Activated CD8-positive, alpha-beta memory T cell treated with anti-CD3 and anti-CD28 coated beads, Interleukin-2, amount 50 U/mL, for 48 hours (primary cell): ENCODE measurements around the gene ALG14.
"Not testable (repeated sequence)": the region's sequence is repeated elsewhere in the genome, so short reads cannot be mapped to it uniquely, and the experiment has no call there.

Experiments
- DNase-seq: peaks from one replicate; pipeline ENCODE4 v3.0.0-alpha.2; 2020

The ALG14 gene

DNA sequence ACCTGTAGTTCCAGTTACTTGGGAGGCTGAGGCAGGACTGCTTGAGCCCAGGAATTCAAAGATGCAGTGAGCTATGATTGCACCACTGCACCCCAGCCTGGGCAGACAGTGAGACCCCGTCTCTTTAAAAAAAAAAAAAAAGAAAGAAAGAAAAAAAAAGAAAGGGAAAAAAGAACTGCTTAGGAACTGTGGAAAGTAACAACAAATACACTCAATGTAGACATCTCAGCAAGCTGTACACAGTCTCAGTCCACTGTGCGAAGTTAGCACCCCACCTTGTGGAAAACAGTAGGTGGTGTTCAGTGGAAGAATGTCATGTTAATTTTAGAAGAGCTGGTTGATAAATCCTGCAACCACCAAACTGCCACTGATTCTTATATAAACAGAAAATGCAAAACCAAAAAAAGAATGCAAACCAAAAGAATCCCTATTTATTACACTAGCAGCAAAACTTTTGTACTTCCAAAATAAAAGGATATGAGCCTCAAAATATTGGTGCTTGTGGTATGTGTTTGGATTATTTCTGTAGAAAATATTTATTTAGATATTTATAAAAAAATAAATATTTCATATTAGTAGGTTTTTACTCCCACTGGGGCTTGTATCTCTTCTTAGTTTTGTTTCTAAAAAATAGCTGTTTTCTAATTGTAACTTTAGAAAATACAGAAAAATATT is 31.1 kb downstream of the ALG14 start:
- DNase-seq, result no peak

DNA sequence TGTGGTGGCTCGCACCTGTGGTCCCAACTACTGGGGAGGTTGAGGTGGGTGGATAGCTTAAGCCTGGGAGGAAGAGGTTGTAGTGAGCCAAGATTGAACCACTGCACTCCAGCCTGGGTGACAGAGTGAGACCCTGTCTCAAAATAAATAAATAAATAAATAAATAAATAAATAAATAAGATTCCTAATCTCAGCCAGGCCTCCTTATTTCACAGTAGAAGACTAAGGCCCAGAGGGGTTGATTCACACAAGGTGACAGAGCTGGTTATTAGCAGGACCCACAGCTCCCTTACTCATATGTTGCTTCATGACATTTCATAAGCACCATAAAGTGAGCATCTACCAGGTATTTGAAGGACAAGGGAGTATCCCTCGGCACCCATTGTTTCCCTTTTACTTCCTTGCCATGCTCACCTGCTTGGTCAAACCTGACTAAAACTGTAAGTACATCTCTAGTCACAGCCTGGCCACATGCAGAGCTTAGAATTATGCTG is 32.7 kb downstream of the ALG14 start:
- no peak for DNase-seq

DNA sequence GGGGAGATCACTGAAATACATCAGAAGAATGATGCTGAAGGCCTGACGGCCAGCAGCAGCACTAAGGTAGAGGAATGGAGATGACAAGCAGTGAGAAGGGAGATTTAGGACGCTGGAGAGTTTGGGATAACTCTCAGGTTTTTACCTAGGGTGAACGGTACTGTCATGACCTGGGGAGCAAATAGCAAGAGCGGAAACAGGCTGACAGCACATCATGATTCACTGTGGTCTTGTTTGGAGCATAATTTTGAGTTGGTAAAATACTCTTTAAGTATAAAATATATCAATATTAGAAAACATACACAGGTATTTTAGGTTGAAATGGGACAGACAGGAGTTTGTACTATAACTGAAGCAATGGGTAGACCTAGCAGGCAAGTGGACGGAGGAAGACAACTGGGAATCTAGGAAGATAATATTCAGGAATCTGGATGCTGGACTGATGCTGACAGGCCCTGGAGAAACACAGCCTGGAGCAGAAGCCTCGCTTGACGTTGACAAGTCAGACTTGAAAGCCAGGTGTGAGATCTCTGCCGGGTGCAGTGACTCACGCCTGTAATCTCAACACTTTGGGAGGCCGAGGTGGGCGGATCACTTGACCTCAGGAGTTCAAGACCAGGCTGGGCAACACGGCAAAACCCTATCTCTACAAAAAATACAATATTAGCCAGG is 33.3 kb downstream of the ALG14 start:
- DNase-seq, result no peak

DNA sequence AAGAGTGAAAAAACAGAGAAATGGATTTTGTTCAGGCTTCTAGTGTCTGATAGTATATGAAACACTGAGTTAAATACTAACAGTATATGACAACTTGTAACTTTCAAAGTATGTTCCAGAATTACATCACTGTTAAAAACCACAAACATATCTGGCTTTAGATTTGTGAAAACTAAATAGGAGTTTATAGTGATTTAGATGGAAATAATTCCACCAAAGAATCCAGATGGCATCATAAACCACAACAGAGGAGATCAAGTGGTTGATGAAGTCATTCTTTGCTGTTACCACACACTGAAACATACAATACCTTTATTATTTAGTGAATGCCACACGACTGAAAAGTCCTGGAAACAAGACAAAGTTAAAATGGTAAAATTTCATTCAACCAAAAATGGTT is 37.2 kb downstream of the ALG14 start:
- no peak for DNase-seq

DNA sequence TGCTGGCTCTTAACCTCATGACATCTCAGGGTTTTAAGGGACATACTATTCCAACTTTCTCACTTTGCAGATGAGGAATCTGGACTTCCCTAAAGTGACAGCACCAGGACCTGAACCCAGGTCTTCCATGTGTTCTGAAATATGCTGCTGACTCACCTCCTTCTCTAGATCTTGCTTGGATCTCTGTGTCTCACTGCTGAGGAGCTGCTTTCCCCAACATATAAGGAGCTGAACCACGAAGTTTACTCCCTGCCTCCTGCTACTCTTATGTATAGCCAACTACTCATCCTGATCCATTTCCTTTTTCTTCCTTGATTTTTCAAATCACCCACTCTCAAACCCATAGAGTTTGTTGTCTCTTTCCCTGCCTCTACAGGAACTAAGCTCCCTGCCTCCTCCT is 38.2 kb downstream of the ALG14 start:
- DNase-seq, result no peak

DNA sequence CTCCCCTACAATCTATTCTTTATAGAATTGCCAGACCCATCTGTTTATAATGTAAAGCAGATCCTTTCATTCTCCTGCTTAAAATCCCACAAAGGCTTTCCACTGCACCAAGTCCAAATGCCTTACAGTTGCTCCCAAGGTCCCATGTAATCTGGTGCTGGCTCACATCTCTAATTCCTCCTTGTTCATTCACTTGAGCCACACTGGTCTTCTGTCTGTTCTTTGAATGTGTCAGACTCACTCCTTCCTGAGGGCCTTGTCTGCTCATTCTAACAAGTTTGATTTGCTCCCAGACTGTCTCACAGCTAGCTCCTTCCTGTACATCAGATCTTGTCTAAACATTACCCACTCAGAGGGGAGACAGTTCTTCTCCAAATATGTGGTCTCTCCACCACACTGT is 38.9 kb downstream of the ALG14 start:
- no peak for DNase-seq

DNA sequence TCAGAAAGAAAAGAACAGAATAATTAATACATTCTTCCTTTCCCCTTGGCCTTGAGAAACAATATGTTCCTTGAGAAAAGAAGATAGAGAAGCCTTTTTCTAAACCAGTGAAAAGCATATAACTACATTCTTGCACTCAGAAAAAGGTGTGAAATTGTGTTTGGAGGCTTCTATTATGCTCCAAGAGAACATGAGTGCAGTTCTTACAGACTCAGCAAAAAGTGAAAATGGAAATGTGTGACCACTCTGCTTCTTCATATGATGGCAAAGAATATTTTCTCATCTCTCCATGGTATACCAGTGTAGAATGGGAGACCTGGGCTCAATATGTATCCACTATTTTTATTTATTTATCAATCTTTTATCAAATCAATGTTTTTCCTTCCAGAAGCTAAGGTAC is 43.2 kb downstream of the ALG14 start:
- no peak for DNase-seq

DNA sequence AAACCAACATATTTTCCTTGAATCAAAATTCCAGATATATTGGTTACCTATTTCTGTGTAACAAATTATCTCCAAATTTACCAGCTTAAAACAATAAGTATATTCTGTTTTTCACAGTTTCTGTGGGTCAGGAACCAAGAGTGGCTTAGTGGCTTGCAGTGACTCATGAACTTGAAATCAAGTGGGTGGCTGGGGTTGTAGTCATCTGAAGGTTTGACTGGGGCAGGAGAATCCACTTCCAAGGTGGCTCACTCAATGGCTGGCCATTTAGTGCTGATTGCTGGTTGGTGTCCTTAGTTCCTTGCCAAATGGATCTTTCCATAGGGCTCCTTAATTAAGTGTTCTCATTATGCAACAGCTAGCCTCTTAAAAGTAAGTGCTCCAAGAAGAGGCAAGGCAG is 43.8 kb downstream of the ALG14 start:
- DNase-seq, result no peak

DNA sequence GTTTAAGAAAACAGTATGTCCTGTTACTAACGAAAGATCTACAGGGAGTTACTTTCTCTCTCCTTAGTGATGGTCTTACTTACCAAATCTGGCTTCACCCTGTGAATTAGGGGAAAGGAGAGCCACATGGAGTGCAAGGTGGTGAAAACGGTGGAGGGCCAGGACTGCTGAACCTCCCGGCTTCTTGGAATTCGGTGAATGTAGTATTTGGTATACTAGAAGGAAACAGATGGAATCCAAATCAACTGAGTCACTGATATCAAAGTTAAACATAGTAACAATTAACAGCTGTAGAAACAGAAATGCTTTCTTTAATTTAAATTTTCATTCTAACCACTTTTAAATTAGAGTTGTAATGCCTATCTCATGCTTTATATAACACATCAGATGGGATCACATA is 45.7 kb downstream of the ALG14 start:
- no peak for DNase-seq

DNA sequence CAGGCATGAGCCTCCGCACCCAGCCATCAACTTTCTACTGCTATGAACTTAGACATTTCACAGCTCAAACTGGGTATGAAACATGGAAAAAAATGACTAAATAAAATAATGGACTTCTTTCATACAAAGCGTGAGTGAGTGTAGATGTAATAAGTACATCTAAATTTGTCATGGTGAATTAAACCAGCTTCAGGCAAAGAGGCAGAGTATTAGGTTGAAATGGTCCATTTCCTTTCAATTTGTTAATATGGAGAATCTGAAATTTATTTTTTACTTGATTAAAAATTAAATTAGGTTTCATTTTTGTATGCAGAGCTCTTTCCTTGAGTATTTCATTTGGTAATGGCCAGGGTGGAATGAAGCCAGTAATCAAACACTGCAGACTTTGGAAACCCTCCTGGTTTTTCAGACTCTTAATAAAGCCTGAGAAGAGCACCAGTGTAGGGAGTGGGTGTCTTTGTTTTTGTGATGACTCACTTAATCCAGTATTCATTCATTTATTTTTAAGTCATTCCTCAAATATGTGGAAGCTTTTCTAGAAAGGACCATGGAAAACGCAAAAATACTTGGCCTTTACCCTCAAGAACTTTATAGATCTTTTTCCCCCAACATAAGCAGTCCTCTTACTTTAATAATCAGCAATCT is 49.2 kb downstream of the ALG14 start:
- DNase-seq, result no peak

DNA sequence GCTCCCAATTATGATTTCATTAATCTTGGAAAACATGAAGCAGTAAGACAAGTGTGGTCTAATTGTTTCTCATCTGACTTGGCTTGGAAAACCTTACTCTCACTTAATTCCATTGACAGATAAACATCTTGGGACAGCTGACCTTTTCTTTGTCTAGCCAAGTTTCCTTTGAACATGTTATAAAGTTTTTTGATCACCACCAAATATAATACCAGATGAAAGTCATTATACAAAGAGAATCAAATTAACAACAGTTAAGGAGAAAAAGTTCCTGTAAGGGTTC is 50.2 kb downstream of the ALG14 start:
- DNase-seq, result no peak

DNA sequence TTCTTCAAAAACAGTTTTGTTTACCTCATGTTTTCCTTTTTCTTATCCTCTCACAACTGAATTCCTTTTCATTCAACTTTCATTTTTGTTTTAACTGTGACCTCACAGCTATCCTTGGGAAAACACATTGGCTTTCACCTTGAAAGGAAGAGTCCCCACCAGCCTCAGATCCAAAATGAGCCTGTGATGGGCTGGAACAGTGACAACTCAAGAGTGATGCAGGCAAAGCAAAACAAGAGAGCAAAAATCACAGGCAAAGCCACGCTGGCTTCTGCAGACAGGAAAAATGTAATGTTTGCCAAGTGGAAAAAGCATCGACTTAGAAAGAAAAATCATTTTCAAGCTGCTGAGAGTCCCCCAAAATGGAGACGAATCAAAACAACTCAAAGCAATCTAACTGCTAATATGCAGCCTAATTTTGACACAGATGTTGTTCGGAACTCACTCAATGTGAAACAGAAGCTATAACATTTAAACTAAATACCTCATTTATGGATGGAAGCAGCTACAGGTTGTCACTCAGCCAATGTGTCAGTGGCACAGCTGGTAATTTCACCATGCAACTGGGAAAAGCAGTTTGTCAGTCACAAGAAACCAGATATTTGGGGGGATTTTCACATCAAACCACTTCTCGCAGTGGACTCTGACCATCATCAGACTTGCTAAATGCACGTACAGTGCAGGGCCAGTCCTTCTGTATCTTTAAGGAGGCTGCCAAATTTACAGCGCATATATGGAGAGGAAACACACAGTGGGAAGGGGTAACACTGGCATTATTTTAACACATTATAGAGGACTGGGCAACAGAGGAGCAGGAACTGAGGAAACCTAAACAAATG is 50.7 kb downstream of the ALG14 start:
- DNase-seq, result no peak

DNA sequence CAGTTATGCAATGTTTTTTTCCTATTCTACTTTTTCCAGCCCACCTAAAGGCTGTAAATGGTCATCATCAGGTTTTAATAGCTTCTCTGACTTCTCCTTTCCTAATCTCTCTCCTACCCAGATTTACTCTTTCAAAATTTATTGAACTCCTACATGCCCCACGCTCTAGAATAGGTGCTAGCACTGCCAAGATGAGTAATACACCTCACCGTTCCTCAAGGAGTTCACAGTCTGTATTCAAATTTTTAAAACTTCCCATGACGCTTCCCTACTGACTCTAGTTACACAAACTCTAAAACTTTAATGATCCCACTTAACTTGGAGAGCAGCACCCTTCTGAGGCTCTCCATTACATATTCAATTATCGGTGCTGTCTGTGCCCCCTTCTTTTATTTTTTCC is 51.6 kb downstream of the ALG14 start:
- DNase-seq, result no peak

DNA sequence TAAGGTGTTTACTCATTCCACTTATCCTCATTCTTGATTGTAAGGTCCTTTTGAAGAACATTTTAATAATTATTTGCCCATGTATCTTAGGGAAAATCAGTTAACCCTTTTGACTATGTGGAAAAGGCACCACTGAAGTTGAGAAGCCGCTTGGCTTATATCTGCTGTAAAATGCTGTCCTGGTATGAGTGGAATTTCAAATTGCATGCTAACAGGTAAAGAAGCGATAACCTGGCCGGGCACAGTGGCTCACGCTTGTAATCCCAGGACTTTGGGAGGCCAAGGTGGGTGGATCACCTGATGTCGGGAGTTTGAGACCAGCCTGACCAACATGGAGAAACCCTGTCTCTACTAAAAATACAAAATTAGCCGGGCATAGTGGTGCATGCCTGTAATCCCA is 53.3 kb downstream of the ALG14 start:
- not testable (repeated sequence) for DNase-seq

DNA sequence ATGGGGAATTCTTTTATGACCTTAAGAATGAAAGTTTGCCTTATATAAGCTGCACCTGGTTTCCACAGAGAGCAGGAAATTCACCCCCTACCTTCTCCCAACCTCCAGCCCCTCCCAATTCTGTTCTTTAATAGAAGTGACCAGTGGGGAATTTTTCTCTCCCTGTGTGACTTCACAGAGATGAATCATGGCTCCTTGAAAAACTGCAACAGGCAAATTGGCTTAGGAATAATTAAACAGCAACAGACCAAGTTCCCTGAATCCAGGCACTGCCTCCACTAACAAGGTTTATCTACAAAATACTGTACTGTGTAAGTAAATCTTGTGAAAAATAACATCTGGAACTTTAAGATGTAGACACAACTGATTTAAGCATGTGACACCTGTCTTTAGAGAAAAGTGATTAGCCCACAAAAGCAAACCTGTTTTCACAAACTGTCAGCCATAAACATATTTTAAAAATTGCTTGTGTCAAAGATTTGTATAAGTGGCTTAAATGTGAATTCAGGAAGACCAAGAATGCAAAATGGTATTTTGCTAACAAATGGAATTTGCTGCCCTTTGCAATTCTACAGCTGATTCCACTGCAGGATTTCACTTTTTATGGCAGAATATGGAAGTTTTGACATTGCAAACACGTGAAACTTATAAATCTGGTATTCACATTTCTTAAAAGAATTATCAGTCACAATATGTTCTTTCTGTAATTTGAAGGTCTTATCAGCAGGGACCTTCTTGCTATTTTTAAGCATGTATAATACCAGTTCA is 54.0 kb downstream of the ALG14 start:
- DNase-seq, result no peak

DNA sequence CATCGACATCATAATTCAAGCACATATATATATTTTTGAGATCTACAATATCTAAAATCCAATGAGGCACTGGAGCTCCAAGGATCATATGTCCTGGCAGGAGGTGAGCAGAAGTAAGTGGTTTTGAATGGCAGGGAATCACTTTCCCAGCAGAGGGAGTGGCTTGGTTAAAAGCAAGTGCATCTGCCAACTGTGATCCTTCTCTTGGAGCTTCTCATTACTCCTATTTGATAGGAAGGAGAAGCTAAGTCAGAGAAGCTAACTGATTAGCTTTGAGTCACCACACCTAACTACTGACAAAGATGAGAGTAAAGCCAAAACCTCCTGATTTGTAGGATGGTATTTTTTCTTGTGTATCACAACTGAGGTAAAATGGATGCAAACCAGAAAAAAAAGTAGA is 55.0 kb downstream of the ALG14 start:
- DNase-seq, result no peak

DNA sequence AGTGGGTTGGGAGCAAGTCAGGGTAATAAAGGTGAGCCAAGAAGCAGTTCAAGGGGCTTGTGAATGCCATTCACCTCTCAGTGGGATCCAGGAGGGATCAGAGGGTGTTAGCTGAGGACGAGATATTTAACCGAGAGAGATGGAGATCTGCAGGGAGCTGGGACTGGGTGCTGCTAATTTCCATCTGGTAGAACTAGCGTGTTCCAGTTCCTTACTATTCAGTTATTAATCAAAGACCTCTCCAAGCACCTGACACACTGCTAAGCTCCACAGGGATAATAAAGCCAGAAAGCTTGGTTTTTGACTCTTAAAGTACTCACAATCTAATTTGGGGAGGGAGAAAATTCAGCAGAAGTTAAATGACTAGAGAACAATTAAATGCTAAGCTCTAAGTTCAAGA is 57.7 kb downstream of the ALG14 start:
- no peak for DNase-seq

DNA sequence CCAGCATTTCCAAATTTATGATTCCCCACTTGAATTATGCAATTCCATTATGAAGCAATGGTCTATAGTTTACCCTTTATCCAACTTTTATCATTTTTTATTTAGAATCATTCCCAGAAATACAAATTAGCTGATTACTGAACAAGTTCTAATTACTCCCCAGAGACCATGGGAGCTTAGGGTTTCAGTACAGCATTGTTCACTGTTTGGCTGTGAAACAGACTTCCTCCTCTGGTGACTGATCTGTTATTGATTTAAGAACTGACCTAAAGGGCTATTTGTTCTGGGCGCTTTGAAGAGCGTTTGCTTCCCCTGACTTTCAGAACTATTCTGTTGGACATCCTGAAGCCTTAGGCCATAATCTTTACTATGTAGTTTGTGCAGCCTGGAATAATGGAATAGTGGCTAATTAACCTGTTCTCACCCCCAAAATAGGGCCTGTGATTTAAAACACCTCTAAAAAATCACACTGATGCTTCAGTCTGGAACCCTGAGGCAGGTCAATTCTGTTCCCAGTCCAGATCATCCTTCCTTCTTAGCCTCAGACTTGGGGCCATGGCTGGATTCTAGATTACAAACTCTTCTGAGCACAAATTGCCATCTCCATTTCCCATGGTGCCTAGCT is 58.7 kb downstream of the ALG14 start:
- no peak for DNase-seq

DNA sequence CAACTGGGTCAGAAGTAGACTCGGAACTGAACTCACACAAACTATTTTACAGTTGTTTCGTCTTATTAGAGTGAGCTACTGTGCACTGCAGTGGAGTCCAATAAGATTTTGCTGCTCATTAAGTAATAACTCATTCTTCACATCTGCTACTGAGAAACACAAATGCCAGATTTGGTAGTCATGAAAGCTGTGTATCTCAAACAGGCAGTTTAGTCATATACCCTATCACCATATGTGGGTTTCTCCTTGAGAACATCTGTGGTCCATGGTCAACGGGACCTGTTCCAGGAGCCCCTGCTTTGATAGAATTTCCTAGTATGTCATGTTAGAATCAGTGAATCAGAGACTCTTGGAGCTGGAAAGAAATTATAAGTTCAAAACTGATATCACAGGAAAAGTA is 60.4 kb downstream of the ALG14 start:
- no peak for DNase-seq

DNA sequence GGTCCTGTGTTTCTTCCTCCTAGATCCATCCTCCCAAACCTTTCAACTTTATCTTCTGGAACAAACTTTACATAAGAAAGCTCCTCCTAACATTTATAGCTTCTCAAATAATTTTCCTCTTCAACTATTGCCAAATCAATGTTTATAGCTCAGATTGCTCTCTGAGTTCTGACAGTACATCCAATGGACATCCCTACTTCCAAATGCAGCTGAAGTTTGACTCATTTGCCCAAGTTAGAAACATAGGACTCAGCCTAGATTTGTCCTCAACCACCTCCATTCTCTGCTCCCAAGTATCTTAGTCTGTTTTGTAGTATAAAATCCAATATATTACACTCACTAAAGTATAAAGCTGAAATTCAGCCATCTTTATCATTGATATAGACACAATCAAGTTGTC is 62.6 kb downstream of the ALG14 start:
- no peak for DNase-seq

DNA sequence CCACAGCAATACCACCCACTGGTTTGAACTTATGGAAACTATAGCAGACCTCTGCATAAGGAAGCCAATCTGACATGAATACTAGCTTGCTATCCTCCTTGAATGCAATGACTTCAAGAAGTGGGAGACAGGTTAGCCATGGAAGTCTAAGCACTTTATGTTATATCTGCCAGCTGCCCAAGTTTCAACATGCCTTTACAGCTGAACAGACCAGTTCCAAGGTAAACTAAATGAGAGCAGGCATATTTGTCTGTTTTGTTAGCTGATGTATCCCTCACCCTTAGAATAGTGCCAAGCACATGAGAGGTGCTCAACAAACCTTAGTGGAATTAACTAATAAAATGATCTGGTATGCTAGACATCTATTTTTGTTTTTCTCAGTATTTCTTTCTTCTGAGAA is 65.1 kb downstream of the ALG14 start:
- DNase-seq, result no peak

DNA sequence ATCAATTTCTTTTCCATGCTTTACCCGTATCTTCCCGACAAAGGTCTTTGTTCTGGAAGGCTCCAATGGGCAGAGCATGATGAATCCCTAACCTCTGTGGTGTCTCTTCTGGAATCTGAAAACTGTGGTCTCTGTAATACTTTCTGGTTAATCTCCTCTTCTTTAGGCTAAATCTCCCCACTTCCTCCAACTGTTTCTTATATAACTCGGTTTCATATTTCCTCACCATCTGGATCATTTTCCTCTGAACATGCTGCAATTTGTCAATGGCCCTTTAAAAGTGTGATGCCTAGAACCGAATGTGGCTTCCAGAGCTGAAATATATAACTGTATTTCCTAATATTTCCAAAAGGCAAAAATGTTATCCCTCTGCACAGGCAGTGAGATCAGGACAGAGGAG is 66.1 kb downstream of the ALG14 start:
- DNase-seq, result no peak
